GM19455 (cell line): ENCODE data around the gene OSTM1.

Experiments used
- ATAC-seq: cut with Tn5 transposase; IDR thresholded peaks from one replicate; pipeline ENCODE4 v1.9.1; 2021; ENCODE audit not compliant: unreplicated experiment

Gene OSTM1, protein sequence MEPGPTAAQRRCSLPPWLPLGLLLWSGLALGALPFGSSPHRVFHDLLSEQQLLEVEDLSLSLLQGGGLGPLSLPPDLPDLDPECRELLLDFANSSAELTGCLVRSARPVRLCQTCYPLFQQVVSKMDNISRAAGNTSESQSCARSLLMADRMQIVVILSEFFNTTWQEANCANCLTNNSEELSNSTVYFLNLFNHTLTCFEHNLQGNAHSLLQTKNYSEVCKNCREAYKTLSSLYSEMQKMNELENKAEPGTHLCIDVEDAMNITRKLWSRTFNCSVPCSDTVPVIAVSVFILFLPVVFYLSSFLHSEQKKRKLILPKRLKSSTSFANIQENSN

DNA sequence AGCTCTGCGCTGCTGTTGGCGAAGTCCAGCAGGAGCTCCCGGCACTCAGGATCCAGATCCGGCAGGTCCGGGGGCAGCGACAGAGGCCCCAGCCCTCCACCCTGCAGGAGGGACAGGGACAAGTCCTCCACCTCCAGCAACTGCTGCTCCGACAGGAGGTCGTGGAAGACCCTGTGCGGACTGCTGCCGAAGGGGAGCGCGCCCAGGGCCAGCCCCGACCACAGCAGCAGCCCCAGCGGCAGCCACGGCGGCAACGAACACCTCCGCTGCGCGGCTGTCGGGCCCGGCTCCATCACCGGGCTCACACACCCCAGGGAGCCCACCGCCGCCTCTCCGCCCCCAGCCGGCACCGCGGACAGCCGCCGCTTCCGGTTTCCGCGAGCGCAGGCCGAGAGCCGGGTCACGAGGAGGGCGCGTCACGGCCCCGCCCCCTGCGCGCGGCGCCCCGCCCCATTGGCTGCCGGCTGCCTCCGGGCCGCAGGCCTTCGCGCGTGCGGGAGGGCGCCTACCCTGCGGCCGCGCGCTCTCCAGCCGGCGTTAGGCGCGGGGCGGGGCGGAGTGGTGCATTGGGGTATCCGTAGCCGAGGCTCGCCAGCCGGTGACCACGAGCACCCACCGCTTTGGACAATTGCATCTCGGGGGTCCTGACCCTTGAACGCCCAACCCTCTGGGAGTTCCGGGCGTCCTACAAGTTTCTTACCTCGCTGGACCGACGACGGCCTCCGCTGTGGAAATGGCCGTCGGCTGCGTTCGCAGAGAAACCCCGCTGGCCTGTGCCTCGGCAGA, at the start of gene OSTM1:
TSS of gene OSTM1 (minus strand) at position 383 of the 786 bp plus-strand sequence. CDS start at position 293, 90 bp downstream.
- peak; percentile 97 for ATAC-seq

- no peak for ATAC-seq
These were observed 49.4 kb upstream of the OSTM1 start for GRCh38 chr6:108123946-108124345.

GRCh38 chr6:108123481-108123929, 49.0 kb upstream of the OSTM1 start:
- ATAC-seq, result no peak

GRCh38 chr6:108121612-108122011, 47.1 kb upstream of the OSTM1 start:
- no peak for ATAC-seq

DNA sequence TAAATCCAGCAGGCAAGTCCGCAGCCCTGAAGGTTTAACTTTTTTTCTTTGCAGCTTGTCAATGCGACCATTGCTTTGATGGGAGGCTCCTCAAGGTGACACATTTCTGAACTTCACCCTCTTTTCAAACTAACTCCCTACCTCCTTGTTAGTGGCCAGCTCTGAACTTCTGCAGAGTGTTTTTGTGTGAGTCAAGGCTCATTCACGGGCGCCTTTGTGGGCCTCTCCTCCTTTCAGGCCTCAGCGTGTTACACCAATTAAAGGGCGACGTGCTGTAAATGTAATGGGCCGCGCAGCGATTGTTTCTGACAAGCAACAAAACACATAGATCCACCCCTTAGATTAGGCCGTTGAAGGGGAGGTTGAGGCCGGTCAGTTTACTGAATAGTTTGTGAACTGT, 45.8 kb upstream of the OSTM1 start:
- no peak for ATAC-seq

GRCh38 chr6:108119769-108120141, 45.2 kb upstream of the OSTM1 start:
- no peak for ATAC-seq

DNA sequence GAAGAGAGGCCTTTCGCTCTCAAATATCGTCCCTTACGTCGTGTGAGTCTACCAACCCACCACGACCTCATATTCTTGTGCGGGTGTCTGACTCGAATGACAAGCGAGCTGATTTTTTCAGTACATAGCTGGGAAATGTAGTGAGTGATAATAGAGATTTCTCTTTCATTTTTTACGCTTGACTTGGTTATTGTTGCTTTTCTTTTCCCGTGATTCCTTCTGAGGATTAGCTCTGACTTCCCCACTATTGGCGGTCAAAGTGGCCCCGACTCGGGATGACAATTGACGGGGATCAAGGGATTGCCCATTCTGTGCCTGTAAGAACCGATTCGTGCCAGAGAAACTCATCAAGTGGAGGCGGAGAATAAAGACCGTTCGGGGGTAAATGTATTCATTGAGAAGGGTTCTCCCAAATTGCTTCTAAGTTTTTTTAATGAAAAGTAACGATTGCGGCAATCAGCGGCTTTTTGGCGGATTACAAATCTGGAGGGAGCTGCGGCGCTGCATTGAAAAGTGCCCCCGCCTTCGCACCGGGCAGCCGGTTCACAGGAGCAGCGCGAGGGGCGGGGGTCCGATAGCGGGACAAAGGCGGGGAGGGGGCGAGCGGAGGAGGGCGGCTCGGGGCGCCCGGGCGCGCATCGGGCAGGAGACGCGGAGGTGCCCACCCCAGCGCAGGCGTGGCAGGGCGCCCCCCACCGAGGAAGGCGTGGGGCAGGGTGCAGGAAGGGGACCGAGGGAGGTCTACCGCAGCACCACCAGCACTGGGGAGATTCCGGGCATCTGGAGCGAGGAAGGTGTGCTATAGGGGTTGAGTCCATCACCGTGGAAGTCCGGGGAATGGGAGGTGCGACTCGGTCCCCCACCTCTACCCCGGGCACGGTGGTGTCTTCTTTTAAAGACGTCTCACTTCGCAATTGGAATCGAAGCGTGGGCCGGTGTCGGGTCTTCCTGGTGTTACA, 44.5 kb upstream of the OSTM1 start:
- no peak for ATAC-seq

GRCh38 chr6:108118359-108118724, 43.8 kb upstream of the OSTM1 start:
- no peak for ATAC-seq

GRCh38 chr6:108117427-108118358, 43.2 kb upstream of the OSTM1 start:
- ATAC-seq, result no peak

- no peak for ATAC-seq
These were observed 42.2 kb upstream of the OSTM1 start for GRCh38 chr6:108116546-108117426.

- no peak for ATAC-seq
These were observed 41.1 kb upstream of the OSTM1 start for GRCh38 chr6:108115598-108116058.

GRCh38 chr6:108114841-108115597, 40.5 kb upstream of the OSTM1 start:
- ATAC-seq, result no peak

- ATAC-seq, result no peak
These were observed 39.3 kb upstream of the OSTM1 start for GRCh38 chr6:108113557-108114519.

GRCh38 chr6:108108374-108108773, 33.8 kb upstream of the OSTM1 start:
- no peak for ATAC-seq

DNA sequence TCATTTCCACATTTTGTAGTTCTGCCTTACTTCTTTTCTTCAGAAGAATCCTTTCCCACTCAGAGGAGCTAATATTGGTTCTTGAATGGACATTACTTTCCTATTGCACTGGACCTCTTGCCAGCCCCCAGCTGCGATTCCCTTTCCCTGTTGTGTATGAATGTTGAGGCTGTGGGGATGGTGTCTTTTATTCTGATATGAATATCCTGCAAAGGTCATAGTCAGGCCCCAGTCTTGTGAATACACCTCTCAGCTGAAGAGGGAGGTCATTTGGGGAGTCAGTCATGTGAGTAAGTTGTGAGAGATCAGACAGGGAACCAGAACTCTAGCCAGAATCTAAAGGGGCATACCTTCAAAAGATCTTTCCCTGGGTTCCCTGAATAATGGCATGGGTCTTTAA, 32.6 kb upstream of the OSTM1 start:
- no peak for ATAC-seq

GRCh38 chr6:108106694-108107093, 32.2 kb upstream of the OSTM1 start:
- no peak for ATAC-seq

DNA sequence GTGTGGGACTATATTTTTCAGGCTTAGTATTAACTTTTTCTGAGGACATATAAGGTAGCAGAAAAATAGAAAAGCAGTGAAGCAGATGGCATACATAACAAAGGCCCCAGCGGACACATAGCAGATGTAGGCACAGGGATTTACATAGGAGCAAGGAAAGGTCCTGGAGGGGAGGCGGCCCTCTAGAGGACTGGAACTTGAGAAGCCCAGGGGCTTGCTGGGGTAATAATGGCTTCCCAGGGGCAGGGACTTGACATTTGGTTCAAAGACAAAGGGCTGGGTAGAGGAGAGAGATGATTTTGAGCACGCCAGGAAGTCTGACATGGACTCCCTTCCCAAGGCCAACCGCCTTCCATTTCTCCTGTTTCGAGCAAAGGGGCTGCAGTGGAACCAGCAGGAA, 31.7 kb upstream of the OSTM1 start:
- ATAC-seq, result no peak
